GM23338 (cell line): ENCODE data around the gene COL4A6.

Experiments
- CREB1 ChIP-seq: fragments of 250-450 bp; sonication (Bioruptor Pico); IDR thresholded peaks from 2 replicates; pipeline ENCODE4 v1.5.0; 2020; ENCODE audit warnings: low read depth, mild to moderate bottlenecking, moderate library complexity
- CTCF ChIP-seq, 2 experiments: fragments of 200-600 bp in 1 of 2; sonication (generic) in 1 of 2; conservative IDR thresholded peaks; 2 replicates each; pipeline versions ENCODE4 v1.5.1 to v1.6.1; 2016 to 2017; ENCODE audit warnings: antibody characterized with exemption in 2 of 2, low read depth in 2 of 2, mild to moderate bottlenecking in 2 of 2, moderate library complexity in 1 of 2
- ETS1 ChIP-seq: IDR thresholded peaks from 2 replicates; pipeline ENCODE4 v1.6.1; 2016; ENCODE audit warnings: antibody characterized with exemption
- EZH2 ChIP-seq: fragments of 200-600 bp; sonication (generic); IDR thresholded peaks from one replicate; pipeline ENCODE4 v1.8.0; 2017; ENCODE audit warnings: antibody characterized with exemption, mild to moderate bottlenecking, low read depth; ENCODE audit not compliant: unreplicated experiment
- EZH2phosphoT487 ChIP-seq: fragments of 200-600 bp; sonication (generic); IDR thresholded peaks from one replicate; pipeline ENCODE4 v1.8.1; 2018; ENCODE audit warnings: antibody characterized with exemption; ENCODE audit not compliant: unreplicated experiment
- JUNB ChIP-seq: IDR thresholded peaks from one replicate; pipeline ENCODE4 v1.6.1; 2016; ENCODE audit warnings: antibody characterized with exemption; ENCODE audit not compliant: unreplicated experiment
- POLR2AphosphoS5 ChIP-seq: IDR thresholded peaks from 2 replicates; pipeline ENCODE4 v1.6.1; 2016; ENCODE audit warnings: antibody characterized with exemption, low read depth
- STAT1 ChIP-seq: IDR thresholded peaks from one replicate; pipeline ENCODE4 v1.6.1; 2016; ENCODE audit warnings: antibody characterized with exemption; ENCODE audit not compliant: unreplicated experiment
- ZNF462 ChIP-seq: fragments of 250-450 bp; sonication (Bioruptor Pico); IDR thresholded peaks from 2 replicates; pipeline ENCODE4 v1.5.0; 2020; ENCODE audit warnings: mild to moderate bottlenecking, moderate library complexity
- TF ChIP-seq, protein P1 (sequence below): IDR thresholded peaks from one replicate; pipeline ENCODE4 v1.6.1; 2018; ENCODE audit warnings: antibody characterized with exemption; ENCODE audit not compliant: unreplicated experiment

DNA sequence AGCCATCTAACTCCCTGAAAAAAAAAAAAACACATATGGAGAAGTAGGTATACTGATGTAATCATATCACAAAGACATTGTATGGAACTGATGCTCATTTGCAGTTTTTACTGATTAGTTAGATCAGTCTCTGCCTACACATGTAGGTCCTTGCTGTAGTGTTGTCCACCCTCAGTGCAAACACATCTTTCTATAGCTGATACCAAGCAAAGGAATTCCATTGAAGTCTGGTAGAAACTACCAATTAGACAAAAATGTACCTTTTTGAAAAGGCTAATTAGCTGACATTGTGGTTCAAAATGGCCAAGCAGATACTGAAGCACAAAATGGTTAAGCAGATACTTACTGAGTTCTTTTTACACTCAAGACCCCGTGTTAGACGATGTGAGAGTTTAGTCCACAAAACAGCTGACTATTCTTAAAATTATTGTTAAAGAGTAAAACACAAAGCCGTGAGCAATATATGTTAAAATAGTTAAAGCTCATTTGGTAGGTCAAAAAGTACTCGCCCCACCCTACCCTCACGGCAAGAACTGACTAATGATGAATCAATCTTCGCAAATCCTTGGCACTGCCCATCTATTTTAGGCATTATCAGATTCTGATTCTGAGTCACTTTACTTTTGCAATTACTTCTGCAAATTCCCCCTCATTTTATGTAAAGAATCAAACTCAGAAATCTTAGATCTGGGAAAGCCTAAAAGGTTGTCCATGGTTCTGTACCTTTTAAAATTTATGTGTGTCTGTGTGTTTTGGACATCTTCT is 40.4 kb downstream of the COL4A6 start:
- no peak for TF ChIP-seq EZH2phosphoT487
- no peak for TF ChIP-seq CTCF (conservative IDR thresholded peaks at IDR 0.05; ENCODE audit: low read depth in 2 of 2)
- TF ChIP-seq POLR2AphosphoS5: no peak
- no peak for TF ChIP-seq EZH2
- TF ChIP-seq JUNB: no peak
- no peak for TF ChIP-seq ETS1
- TF ChIP-seq, protein P1, sequence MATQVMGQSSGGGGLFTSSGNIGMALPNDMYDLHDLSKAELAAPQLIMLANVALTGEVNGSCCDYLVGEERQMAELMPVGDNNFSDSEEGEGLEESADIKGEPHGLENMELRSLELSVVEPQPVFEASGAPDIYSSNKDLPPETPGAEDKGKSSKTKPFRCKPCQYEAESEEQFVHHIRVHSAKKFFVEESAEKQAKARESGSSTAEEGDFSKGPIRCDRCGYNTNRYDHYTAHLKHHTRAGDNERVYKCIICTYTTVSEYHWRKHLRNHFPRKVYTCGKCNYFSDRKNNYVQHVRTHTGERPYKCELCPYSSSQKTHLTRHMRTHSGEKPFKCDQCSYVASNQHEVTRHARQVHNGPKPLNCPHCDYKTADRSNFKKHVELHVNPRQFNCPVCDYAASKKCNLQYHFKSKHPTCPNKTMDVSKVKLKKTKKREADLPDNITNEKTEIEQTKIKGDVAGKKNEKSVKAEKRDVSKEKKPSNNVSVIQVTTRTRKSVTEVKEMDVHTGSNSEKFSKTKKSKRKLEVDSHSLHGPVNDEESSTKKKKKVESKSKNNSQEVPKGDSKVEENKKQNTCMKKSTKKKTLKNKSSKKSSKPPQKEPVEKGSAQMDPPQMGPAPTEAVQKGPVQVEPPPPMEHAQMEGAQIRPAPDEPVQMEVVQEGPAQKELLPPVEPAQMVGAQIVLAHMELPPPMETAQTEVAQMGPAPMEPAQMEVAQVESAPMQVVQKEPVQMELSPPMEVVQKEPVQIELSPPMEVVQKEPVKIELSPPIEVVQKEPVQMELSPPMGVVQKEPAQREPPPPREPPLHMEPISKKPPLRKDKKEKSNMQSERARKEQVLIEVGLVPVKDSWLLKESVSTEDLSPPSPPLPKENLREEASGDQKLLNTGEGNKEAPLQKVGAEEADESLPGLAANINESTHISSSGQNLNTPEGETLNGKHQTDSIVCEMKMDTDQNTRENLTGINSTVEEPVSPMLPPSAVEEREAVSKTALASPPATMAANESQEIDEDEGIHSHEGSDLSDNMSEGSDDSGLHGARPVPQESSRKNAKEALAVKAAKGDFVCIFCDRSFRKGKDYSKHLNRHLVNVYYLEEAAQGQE: no peak
- TF ChIP-seq STAT1: no peak
- TF ChIP-seq ZNF462 (CRISPR knock-in tag): no peak
- TF ChIP-seq CREB1 (CRISPR knock-in tag): no peak
